HG03439 (cell line): Measurements from ENCODE around the gene MLXIP.

Experiments
- ATAC-seq: cut with Tn5 transposase; IDR thresholded peaks from one replicate; pipeline ENCODE4 v1.9.1; 2021; ENCODE audit warnings: mild to moderate bottlenecking, moderate library complexity; ENCODE audit not compliant: unreplicated experiment

MLXIP gene

GRCh38 chr12:122182887-122183587 lies 104.5 kb downstream of the MLXIP start, which contains the start of gene LRRC43:
Gene LRRC43, plus strand, starts transcription at chr12:122183123. Its CDS starts 22 bp downstream, at chr12:122183145.
- no peak for ATAC-seq

DNA sequence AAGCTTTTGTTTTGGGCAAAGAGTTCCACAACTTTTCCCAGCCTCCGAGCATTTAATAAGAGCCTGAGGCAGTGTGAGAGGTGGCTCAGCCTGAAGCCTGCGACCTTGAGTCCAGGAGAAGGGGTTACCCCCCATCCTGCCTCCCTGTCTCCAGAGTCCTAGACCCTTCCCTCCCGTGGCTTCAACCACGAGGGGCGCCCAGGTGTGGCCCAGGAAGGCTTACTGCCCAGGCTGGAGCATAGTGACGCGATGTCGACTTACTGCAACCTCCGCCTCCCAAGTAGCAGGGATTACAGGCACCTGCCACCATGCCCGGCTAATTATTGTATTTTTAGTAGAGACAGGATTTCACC lies 105.0 kb downstream of the MLXIP start:
- no peak for ATAC-seq

GRCh38 chr12:122184517-122184916 lies 106.0 kb downstream of the MLXIP start:
- ATAC-seq: no peak

DNA sequence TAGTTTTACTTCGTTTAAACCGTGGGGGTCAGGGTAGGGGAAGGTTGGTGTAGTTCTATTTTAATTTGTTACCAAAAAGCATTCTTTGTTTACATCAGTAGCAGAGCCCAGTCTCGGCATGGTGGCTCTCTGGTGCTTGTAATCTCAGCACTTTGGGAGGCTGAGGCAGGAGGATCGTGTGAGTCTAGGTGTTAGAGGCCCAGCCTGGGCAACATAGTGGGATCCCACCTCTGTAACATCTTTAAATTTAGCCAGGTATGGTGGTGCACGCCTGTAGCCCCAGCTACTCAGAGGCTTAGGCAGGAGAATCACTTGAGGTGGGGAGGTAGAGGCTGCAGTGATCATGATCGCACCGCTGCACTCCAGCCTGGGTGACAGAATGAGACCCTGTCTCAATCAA lies 106.5 kb downstream of the MLXIP start:
- no peak for ATAC-seq

DNA sequence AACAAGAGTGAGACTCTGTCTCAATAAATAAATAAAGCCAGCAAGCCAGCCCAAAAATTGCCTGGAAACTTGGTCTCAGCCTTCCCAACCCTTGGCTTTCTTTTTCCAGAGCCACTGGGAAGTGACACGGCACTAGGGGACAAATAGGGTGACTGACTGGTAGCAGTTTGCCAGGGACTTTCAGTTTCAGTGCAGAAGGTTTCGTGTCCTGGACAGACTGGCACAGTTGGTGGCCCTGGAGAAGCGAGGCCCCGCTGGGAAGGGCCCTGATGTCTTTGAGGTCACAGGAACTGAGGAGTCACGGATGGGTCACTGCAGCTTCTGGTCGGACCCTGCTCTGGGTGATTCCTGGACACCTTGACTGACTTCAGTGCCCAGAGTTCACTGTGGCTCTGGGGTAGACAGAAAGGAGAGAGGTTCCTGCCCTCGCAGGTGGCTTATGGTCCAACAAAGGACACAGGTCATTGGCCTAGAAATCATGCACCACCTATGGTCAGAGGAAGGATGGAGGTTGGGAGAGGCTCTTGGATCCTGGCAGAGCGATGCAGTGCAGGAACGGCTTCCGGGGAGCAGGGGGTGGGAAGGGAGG lies 107.0 kb downstream of the MLXIP start:
- ATAC-seq: no peak

DNA sequence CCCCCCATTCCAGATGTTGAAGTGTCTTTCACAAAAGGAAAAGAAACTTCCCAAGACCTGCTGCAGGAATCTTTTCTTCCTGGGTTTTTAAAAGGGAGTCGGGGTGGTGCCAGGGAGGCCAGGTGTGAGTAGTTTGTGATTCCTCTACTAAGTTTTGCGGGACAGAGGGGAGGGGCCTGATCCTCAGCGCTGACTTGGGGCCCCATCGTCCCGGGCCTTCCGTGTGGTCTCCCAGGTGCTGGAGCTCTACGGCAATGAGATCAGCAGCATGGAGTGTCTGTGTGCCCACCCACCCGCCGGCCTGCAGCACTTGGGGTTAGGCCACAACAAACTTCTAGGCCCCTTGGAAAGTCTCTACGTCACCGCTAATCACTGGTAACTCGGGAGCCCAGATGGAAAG lies 108.9 kb downstream of the MLXIP start:
- ATAC-seq: no peak

- ATAC-seq: no peak
Observed at GRCh38 chr12:122189626-122190475, 111.3 kb downstream of the MLXIP start.

DNA sequence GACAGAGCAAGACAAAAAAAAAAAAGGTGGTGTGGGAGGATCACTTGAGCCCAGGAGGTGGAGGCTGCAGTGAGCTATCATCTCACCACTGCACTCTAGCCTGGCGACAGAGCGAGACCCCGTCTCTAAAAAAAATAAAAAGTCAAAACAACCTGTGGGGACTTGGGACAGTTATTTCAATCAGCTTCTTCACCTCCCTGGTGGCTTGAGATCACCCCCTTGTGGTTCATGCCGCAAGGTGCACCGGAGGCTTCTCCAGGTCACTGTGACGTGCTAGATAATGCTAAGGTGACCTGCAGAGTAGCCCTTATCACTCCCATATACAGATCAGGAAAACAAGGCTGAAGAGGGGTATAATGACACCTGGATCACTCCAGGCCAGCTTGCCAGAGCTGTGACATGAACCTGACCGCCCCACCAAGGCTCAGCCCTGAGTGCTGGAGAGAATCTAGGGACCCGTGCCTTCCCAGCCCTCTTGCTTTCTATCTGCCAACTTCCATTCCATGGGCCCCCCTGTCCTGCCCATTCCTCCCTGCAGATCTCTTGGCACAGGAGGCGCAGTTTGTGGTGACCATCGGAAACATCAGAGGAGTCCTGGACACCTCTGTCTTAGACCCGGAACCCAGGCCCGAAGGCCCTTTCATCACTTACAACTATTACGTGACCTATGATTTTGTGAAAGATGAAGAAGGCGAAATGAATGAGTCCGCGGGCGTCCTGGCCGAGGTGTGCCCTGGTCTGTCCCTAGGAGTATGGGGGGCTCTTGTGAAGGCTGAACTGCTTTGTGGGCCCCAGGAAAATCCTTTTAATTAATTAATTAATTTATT lies 112.5 kb downstream of the MLXIP start:
- no peak for ATAC-seq

GRCh38 chr12:122192441-122192840 lies 113.9 kb downstream of the MLXIP start:
- ATAC-seq: no peak

GRCh38 chr12:122194804-122195203 lies 116.2 kb downstream of the MLXIP start:
- ATAC-seq: no peak

DNA sequence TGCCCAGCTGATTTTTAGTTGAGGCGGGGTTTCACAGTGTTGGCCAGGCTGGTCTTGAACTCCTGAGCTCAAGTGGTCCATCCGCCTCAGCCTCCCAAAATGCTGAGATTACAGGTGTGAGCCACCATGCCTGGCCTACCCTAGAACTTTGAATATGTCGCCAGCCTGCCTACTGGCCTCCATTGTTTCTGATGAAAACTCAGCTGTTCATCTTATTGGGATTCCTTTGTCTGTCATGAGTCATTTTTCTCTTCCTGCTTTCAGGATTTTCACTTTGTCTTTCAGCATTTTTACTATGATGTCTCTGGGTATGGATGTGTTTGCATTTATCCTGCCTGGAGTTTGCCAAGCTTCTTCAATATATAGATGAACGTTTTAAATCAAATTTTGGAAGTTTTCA lies 116.8 kb downstream of the MLXIP start:
- ATAC-seq: no peak
